Panc1 (cell line): ENCODE results near the gene GNPAT. TPM values are rescaled to one million over a fixed set of nuclear protein-coding genes. Genes with fewer than 3 reads are reported as not detected.

ENCODE experiments used
- total RNA-seq: library from RNA; stranded (reverse); gene quantifications from one replicate; pipeline ENCODE4 v1.2.1, GENCODE V29; 2021; ENCODE audit not compliant: unreplicated experiment

Gene GNPAT
- total RNA-seq, 1 experiment from 2014 or later: 42.5 TPM

Other genes with a start within 250 kb of the GNPAT start
- 2.2 TPM for gene FAM89A, start 201.0 kb upstream of the GNPAT start, total RNA-seq
- 0.08 TPM for gene TRIM67, start 79.2 kb upstream of the GNPAT start, total RNA-seq
- 14.0 TPM for gene EXOC8, start 96.6 kb downstream of the GNPAT start, total RNA-seq
- gene SPRTN, start 97.1 kb downstream of the GNPAT start, total RNA-seq: 20.0 TPM
- gene EGLN1, start 181.1 kb downstream of the GNPAT start, total RNA-seq: 29.0 TPM